HFF-Myc (cell line): ENCODE results near the gene HNRNPF.
A peak's percentile ranks its signal among the peaks of the same experiment; 100 is the strongest.

Experiments used
- DNase-seq: peaks from one replicate; pipeline ENCODE4 v3.0.0-alpha.2; 2011; ENCODE audit warnings: low read depth; ENCODE audit errors: extremely low read depth
- H3K4me3 ChIP-seq: replicated peaks from 2 replicates; pipeline ENCODE4 v1.5.1; 2011; ENCODE audit warnings: low read depth, mild to moderate bottlenecking, control low read depth, low read length
- CTCF ChIP-seq: IDR thresholded peaks from 2 replicates; pipeline ENCODE4 v1.5.1; 2012; ENCODE audit warnings: mild to moderate bottlenecking, low read depth, low read length, control low read depth; ENCODE audit errors: missing control alignments

HNRNPF gene

GRCh38 chr10:43362191-43362839, 46.7 kb downstream of the HNRNPF start:
- peak; percentile 22 for DNase-seq
- peak overlapping the region; percentile 25 for H3K4me3 ChIP-seq
- peak; percentile 34 for TF ChIP-seq CTCF

- TF ChIP-seq CTCF: no peak
- no peak for DNase-seq
- peak overlapping the region; percentile 25 for H3K4me3 ChIP-seq
Measured at GRCh38 chr10:43361547-43362190, 47.3 kb downstream of the HNRNPF start.

- no peak for TF ChIP-seq CTCF
- DNase-seq: no peak
- no peak overlapping the region for H3K4me3 ChIP-seq
Measured at GRCh38 chr10:43360086-43360485, 48.9 kb downstream of the HNRNPF start.

- no peak overlapping the region for H3K4me3 ChIP-seq
- no peak for DNase-seq
- TF ChIP-seq CTCF: no peak
Measured at GRCh38 chr10:43355749-43356371, 53.1 kb downstream of the HNRNPF start.

GRCh38 chr10:43354879-43355380, 54.1 kb downstream of the HNRNPF start:
- TF ChIP-seq CTCF: no peak

GRCh38 chr10:43354330-43354635, 54.7 kb downstream of the HNRNPF start:
- no peak for DNase-seq
- H3K4me3 ChIP-seq: no peak overlapping the region
- TF ChIP-seq CTCF: no peak

More at GRCh38 chr10:43354879-43355380, 54.1 kb downstream of the HNRNPF start:
- no peak overlapping the region for H3K4me3 ChIP-seq
- no peak for DNase-seq
